GM18526 (cell line): ENCODE results near the gene HOXB5.

ENCODE experiments used
- POLR2A ChIP-seq: IDR thresholded peaks from 3 replicates; pipeline ENCODE4 v1.6.1; 2011; ENCODE audit not compliant: insufficient read length; ENCODE audit errors: extremely low read depth

The HOXB5 gene

DNA sequence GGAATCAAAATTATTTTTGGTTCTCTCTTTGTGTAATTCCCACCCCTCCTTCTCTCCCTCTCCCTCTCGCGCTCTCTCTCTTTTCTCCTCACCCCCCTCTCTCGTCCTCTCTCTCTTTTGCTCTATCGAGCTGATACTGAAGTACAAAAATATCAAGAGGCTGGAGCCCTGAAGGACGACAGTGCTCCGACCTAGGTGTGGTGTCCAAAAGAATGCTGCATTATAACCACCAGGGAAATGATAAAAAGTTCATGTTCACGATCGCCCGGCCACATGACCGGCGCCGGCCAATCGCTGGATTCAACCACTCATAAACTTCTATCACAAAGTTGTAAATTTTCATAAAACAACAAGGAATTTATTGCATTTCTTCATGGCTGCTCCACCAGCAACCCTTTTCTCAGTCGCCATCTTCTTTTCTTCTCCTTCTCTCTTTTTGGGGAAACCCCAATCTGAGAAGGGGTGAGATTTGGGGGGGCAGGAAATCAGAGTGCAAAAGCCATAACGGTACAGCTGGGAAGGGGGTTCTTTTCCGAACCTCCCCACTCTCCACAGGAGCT, 11.3 kb upstream of the HOXB5 start, which contains the start of gene HOXB6:
TSS of gene HOXB6 (minus strand) at position 217 of the 560 bp plus-strand sequence. CDS start 6,836 bp downstream, outside the sequence.
- no peak for TF ChIP-seq POLR2A

DNA sequence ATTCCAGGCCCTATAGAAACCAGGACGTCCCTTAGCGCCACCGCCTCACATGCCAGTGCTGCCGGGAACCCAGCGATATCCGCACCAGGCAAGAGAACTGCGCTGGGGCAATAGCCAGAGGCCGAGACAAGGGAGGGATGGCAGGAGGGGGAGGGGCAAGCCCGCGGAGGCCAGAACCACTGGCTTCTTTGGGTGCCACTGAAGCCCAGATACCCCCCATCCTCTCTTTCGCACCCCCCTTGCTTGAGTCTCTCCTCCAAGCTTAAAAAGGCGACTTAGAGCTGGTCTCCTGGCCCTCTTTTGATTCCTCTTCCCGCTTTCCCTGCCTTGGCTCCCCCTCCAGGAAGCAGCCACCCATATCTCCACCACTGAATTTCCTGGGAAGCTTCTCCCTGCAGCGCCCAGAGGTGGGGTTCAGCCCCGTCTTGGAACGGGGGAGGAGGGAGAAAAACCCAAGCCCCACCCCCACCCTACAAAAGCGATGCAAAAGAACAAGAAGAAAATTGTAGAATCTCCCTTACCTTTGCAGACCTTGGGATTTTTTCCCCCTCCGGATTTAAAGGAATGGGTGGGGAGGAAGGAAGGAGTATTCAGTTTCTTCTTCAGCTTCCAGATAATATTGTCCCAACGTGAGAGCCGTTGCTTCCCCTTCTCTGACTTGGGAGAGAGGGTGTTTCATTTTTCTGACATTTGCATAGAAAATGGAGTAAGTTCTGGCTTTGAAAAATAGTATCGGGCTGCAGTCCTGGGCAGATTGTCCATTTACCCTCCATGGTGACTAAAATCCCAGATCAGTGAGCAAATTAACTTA, 10.6 kb upstream of the HOXB5 start:
- no peak for TF ChIP-seq POLR2A

DNA sequence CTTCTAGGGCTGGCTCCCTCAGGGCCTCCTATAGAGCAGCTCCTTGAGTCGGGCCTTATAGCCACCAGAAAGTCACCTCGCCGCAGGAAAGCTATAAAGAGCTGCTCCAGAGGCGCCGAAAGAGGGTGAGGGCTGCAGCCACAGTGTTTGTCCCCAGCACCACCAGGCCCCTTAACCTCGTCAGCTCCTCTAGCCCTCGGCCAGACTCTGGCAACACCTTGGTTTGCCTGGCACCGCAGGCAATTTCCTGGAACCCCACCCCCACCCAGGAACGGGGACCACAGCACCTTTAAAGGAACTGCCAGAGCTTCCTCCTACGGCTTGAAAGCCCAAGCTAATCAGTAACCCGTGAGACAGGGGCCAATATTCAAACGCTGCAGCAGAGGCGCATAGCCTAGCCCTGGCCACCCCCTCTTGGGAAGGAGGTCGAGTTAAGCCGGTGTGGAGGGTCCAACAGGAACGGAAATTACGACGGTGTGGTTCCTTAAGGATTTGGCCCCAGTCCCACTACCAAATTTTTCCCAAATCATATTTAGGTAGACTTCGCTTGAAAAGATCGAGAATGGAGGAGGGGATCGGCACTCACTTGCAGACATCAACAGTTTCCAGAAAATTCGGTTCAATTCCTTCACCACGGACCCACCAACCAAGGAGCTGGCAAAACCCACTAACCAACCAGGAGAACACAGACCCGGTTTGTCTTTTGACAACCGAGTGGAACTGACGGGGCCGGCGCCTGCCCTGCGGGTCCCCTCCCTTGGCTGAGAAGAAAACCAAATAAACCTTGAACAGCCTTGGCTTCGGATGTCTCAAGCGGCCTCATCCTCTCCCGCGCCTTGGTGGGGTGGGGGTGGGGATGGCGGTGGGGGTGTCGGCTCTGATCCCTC, 8.2 kb upstream of the HOXB5 start:
- TF ChIP-seq POLR2A = no peak

DNA sequence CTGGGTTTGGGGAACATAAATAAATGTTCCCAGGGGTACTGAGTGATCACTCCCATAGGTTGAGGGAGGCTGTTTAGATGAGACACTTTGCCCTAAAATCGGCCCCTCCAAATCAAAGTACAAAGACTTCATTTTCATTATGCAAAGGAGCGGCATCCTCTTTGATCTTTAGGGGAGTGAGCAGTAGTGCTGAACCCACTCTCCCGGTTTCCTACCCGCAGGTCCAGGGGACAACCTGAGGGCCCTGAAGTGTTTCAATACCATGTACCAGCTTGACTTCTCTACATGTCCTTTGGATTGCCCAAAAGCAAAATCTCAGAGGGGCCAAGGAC, 7.6 kb upstream of the HOXB5 start:
- no peak for TF ChIP-seq POLR2A

DNA sequence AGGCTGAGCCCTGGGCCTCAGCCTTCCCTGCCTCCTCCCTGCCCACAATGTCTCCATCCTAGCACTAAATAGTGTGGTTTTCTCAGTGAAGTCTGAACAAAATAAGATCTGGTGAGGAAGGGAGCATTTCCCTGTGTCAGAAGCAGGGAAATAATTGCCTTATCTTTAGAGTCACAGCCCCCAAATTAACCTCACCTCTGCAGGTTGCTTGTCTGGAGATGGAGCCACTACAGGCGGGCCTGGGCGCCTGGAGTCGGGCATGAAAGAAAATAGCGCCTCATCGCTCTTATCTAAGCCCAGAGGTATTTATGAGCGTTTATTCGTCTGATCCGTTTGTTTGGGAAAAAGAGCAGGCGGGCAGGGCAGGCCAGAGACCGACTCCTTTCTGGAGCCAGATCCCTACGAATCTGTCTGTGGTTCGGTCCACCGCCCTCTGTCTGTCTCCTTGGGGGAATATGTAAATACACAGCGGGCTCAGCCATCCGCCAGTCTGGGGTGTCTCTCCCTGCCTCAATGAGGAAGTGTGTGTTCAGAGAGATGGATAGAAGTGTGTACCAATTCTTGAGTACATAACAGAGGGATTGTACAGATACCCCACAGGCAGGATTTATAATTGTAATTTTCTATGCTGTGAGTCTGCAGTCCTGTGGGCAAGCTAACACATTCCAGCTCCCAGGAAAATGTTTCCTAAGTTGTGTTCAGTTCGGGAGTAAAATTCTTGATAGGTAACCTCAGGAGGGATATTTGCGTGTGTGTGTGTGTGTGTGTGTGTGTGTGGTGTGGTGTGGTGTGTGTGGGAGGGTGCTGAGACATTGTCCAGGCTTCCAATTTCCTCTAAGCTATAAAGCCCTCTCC, 6.9 kb upstream of the HOXB5 start:
- TF ChIP-seq POLR2A = no peak

DNA sequence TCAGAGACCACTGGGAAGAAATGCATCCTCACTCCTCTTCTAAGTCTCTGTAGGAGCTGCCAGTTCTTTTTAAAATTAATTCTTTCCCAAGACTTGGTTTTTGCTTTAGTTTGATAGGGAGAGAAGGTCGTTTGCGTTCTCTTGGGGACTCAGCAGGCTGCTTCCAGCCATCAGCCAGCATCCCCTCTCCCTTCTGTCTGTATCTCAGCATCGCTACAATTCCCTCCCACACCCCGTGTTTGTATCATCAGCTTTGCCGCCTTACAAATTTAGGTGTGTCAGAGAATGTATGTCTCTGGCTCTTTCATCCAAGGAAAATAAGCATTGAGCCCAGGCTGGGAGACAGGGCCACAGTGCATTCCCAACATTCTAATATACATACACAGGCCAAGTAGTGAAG, 5.8 kb upstream of the HOXB5 start:
- TF ChIP-seq POLR2A = no peak

DNA sequence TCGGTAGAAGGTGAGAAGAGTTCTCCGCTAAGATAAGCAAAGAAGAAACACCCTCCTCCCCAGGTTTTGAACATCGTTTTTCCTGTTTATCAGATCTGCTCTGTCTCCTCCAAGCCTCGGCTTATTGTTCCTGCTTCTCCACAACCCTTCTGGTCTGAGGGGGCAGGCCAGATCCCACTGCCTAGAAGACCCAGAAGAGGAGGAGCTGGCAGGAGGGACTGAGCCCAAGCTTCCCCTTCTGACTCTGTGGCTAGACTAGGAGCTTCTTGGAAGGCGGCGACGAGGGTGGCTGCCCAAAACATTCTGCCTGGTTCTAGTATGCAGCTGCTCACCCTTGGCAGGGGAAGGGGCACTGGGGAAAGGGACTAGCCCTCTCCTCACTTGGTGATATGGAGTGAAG, 5.2 kb upstream of the HOXB5 start:
- TF ChIP-seq POLR2A = no peak

DNA sequence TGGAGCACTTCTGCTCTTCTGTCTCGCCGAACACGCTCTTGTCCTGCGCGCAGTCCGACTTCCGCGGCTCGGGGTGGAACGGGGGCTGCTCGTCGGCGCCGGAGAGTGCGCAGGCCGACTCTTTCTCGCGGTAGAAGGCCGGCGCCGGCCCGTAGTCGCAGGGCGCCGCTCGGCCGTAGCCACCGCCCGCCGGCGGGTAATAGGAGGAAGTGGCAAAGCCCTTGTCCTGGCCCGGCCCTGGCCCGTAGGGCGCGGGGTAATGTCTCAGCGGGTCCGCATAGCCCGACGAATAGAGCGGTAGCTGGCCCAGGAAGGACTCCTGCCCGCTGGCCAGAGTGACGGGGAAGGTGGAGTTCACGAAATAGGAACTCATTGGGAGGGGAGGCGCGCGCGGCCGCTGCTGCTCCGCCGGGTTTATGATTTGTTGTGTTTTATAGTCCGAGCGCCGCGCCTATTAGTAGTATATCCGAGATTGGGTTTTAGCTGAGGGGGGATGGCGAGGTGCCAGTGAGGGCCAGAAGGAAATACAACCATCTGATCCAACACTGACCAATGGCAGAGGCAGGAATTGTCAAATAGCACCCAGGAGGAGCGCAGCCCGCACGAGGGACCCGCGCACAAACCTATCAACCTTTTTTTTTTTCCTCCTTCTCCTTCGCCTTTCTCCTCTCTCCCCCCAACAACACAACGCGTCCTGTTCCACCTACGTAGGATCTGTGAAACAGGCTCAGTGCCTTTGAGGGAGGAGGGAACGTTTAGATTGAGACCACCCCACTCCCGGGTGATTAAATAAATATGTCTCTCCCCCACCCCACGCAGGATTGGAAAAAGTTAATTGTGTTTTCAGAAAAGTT, 4.4 kb upstream of the HOXB5 start:
- no peak for TF ChIP-seq POLR2A

DNA sequence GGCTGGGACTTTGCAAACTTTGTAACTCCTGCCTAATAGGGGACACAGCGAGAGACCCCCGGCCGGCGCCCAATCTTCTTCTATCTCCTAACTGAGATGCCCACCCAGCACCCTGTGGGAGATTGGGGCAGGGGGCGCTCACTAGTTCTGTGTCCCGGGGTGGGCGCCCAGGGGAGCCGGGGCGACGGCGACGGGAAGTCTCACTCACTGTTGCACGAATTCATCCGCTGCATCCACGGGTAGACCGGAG, 3.9 kb upstream of the HOXB5 start:
- no peak for TF ChIP-seq POLR2A

DNA sequence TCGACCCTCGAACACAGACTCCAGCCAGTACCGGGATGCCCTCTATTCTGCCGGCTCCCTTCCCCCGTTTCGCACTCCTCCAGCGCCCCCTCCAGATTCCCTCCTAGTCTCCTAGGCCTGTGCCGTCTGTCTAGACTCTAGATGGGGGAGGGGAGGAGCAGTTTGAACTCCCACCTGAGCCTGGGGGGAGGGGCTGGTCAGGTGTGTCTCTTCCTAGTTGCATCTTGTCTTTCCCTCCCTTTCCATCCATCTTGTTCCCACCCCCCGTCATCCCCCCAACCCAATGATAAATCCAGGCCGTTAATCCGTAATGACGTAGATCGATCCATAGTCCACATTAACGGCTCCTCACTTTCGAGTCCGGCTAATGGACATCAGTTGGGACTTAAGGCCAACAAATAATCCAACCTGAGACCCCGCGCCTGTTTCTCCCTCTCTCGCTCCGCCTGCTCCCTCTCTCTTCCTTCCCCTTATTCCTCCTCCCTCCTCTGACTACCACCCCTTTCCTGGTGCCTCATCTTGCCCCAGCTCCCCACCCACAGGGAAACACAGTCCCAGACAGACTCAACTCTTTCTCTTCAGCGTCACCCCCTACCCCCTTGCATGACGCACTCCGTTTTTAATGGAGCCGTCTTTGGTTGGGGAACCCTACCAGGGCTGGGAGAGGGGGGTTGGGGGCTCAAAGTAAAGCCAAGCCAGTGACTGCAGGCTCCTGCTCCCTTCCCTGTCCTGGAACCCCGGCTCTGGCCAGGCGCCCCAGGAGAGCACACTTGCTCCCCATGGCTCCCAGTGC, 3.4 kb upstream of the HOXB5 start:
- TF ChIP-seq POLR2A = no peak

DNA sequence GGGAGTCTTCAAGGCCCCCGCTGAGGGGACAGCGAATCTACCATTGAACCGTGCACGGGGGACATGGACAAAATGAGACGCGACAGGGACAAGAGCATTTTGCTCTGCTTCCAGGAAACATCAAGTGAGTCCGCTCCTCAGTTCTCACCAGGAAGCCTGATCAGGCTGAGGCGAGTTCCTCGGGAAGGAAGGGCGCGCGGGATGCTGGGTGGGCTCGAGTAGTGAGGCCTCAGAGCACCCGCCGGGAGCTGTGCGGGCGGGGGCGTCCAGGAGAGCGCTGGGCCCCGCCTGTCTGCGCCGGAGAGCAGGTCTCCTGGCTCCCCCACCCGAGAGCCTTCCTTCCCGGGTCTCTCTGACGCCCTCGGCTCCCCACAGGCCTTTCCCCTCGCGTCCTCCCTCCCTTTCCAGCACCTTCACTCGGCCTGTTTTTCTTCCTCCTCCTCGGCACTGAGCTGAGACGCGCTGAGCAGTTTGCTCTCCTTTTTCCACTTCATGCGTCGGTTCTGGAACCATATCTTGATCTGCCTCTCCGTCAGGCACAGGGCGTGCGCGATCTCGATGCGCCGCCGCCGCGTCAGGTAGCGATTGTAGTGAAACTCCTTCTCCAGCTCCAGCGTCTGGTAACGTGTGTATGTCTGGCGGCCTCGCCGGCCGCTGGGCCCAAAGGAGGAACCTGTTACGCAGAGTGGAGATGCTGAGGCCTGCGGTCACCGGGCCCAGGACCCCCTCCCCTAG, 2.6 kb upstream of the HOXB5 start:
- TF ChIP-seq POLR2A = no peak

DNA sequence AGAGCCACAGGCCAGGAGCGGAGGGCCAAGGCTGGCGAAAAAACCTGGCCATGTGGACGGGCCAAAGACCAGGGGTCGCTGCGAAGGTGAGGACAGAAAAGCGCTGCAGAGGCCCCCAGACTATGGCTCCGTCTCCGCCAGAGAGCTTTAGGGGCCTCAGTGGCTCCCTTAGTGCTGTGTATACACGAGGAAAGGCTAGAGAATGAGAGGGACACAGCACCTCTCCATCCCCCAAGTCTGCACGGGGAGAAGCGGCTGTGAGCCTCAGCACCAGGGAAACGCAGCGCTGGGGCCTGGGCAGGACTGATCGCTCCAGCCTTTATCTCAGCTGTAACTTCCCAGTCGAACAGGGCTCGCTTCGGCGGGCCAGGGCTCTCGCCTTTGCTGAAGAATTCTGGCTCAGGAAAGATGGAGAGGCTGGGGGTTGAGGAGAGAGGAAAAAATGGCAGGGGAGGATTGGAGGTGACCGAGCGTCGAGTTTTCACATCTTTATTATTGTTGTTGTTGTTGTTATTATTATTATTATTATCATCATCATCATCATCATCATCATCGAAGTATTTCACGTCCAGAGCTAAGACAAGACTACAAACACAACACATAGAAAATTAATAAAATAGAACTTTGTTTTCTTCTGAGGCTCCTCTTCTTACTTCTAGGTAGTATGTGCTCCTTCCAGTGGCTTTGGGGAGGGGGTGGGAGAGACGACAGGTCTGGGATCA, 1.9 kb upstream of the HOXB5 start:
- TF ChIP-seq POLR2A = no peak

DNA sequence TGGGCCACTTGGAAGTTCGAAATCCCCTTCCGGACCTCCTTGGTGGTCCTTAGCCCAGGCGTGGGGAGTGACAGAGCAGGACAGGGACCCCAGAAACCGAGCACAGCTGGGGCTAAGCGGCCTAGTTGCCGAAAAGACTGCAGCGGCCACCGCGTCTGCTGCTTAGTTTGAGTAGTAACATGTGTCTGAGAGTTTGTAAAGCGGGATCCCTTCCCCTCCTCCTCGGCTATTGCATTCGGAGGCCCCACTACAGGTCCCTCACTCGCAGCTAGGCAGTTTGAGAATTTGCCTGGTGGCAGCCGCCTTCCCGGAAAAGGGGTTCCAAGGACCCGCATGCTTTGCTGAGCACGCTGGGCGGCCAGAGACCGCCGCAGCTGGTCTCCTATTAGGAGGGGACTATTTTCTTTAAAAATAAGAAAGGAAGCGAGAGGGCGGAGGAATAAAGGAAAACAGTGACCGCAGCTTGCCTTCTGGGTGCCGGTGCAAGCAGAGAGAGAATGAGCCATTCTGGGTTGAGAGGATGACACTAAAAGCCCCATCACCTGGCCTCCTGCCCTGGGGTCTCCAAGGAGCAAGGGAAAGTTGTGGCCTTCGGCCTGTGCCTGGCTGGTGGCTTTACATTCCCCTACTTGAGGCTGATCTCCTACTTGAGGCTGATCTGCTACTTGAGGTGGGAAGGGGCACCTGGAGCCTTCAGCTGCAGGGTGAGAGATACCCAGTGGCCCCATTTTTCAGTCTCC, 1.1 kb upstream of the HOXB5 start:
- no peak for TF ChIP-seq POLR2A
